GM23248 (cell line): ENCODE data around the gene LDLRAD3.

Experiments used
- EZH2 ChIP-seq: fragments of 200-600 bp; sonication (generic); IDR thresholded peaks from 2 replicates; pipeline ENCODE4 v1.6.1; 2018; ENCODE audit warnings: antibody characterized with exemption, mild to moderate bottlenecking; ENCODE audit not compliant: insufficient read depth, poor library complexity, severe bottlenecking
- EZH2phosphoT487 ChIP-seq: fragments of 200-600 bp; sonication (generic); IDR thresholded peaks from 2 replicates; pipeline ENCODE4 v1.6.1; 2018; ENCODE audit warnings: antibody characterized with exemption, moderate library complexity, mild to moderate bottlenecking, low read depth; ENCODE audit not compliant: insufficient read depth

GRCh38 chr11:36258730-36259360 is 315.0 kb downstream of the LDLRAD3 start:
- TF ChIP-seq EZH2 (no peak), EZH2phosphoT487 (no peak)
